ENCODE data around the gene FBL.
A peak's percentile ranks its signal among the peaks of the same experiment; 100 is the strongest.
"Not testable (repeated sequence)": the region's sequence is repeated elsewhere in the genome, so short reads cannot be mapped to it uniquely, and the experiment has no call there.

FBL gene

DNA sequence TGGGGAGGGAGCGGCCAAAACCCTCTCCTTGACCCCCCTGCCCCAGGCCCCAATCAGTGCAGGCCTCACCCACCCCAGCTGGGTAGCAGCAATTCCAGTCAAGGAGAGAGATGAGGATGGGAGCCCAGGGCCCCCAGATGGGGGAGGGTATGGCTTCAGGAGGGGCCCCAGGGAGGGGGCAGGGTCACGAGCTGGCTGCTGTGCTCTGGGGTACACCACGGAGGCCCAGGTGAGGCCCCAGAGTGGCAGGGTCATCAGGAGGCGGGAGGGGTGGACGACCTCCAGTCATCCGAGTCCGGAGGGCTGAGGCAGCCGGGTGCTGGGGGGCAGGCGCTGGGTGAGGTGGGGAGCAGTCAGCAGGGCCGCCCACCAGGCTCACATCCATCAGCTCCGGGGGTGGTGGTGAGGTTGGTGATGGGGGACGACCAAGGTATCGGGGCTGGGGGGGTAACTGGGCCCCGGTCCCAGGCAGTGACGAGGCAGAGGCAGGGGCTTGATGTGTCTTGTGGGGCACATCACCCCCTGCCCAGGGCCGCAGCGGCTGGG lies 20.6 kb downstream of the FBL start:
- no peak for DNase-seq (ENCODE audit: low read depth in 4 of 4, low spot score in 1 of 4)

DNA sequence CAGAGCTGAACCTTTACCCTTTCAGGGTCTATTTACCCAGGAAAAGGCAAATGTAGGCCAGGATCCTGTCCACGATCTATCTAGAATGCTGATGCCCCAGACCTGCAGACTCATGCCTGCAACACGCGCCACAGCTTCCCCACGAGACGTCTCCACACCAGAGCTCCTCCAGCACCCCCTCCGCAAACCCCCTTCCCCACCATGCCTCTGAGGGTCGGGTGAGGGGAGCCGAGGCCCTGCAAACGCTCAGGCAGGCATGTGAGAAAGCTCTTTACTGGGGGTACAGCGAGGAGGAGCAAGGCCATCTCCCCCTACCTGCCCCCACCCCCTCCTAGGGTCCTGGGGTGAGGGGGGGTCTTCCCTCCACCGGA lies 21.1 kb downstream of the FBL start:
- DNase-seq (ENCODE audit: low read depth in 4 of 4, low spot score in 1 of 4): no peak

DNA sequence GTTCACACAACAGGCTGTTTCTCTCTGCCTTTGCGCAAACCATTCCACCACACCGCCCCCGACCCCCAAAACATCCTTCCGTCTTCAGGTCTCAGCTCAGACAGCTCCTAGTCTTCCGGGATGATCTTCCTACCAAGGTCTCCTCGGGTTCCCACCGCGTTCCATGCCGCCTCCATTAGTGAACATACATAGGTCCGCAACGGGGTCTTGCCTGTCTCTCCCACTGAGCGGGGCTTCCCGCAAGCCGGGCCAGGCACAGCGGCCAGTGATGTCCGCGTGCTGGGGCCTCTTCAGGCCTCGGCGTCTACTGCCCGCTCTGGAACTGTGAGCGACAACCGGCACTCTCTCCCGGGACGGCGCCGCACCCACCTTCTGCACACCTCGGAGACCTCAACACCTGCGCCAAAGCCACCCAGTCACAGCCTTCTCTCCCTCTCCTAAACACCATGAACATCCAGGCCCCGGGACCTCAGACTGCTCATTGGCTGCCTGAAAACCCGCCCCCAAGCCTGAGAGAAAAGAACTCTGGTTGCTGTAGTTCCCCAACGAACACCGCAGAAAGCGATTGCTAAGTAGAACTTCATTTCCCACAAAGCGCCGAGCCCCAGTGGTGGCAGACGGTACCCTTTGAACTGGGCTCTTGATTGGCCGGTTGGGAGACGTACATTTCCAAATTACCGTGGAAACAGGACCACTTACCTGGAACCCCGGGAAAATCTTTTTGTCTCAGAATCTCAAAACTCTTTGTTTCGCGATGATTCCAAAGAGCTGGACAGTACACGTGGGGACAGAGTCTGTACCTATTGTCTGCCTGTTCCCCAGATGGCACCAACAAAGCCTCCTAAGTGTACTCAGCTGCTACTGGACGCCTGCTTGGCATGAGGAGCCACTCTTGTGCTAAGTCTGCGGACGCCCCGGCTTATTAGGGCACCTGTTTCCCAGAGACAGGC lies 21.8 kb downstream of the FBL start:
- peak; percentile 64 to 84 (median 74) for DNase-seq (ENCODE audit: low read depth in 4 of 4, low spot score in 1 of 4)

DNA sequence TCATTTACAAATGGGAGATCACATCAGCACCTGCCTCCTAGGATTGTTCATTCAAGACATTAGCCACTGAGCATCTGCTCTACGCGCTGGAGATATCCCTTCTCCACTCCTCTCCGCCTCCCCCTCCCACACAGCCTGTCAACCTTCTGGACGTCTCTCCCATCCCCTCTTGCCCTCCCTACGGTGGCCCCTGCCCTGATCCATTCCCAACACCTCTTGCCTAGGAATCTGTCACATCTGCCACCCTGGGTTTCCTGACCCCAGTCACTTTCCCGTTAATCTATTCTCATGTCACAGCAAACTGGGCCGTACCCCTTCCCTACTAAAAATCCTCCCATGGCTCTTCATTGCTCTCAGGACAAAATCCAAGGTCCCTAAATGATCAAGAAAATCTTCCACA lies 22.5 kb downstream of the FBL start:
- DNase-seq (ENCODE audit: low read depth in 4 of 4, low spot score in 1 of 4): no peak

DNA sequence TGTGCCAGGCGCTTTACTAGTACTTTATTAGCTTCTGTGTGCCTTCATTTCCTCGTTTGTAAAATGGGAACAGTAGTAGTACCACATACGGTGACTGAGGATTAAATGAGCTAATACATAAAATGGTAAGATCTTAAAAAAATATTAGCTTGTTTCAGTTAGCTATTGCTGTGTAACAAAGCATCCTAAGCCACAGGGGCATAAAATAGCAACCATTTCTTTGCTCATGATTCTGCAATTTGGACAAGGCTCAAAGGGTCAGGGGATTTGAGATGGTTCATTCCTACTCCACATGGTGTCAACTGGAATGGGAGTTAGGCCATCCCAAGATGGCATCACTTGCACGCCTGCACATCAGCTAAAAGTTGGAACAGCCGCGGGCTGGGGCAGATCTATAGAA lies 25.5 kb downstream of the FBL start:
- DNase-seq (ENCODE audit: low read depth in 4 of 4, low spot score in 1 of 4): no peak

DNA sequence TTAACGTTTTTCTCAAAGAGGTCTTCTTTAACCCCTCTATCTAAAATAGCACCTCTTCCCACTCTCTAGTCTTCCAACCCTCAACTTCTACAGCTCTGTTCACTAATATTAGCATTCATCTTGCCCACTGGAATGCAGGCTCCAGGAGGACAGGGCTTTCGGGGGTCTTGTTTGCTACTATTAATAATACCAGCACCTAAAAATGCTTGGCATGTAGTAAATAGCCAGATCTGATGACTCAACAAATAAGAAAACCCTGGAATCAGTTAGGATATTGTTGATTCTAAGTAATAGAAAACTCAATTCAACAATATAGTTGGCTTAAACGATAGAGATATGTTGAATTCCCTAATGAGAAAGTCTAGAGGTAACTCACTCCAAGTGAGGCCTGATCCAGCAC lies 26.4 kb downstream of the FBL start:
- DNase-seq (ENCODE audit: low read depth in 4 of 4, low spot score in 1 of 4): no peak

DNA sequence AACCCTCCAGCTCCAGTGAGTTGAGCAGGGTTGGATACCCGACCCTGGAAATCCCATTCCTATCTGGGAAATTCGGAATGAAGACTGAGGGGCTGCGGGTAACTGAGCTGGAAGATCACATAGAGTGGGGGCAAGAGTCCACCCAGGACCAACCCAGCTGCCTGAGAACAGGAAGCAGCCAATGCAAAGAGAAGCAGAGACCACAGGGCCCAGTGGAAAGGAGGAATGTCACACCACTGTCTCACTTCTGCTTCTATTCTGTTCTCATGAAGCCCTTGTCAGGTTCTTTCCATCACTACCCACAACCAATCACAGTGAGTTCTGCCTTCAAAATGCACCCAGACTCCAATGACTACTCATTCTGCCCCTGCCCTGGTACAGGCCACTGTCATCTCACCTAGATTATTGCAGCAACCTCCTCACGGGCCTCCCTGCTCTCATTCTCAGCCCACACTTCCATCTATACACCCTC lies 27.5 kb downstream of the FBL start:
- no peak for DNase-seq (ENCODE audit: low read depth in 4 of 4, low spot score in 1 of 4)

DNA sequence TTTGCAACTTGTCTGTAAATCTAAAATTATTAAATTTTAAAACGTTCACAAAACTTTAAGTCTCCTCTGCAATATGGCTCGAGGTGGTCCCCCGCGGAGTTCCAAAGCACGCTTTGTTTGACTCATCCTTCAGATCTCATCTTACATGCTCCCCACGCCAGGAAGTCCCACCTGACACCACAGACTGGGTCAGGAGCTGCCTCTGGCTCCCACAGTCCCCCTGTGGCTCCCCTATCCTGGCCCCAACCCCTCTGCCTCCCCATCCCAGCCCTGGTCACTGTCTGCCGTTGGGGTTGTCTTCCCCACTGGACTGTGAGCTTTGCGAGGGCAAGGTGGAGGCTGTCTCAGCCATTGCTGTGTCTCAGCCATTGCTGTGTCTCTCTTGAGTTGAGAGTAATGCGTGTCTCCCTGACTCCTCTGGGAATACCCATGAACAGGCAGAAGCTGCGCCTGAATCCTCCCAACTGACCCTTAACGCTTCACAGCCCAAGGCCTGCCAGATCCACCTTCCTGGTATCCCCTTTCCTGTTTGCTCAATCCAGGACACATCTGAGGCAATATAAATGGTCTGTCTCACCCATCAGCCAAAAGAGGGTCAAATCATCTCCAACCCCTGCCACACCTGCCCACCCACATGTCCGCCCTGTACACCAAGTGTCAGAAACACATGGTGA lies 28.2 kb downstream of the FBL start:
- DNase-seq (ENCODE audit: low read depth in 4 of 4, low spot score in 1 of 4): no peak

DNA sequence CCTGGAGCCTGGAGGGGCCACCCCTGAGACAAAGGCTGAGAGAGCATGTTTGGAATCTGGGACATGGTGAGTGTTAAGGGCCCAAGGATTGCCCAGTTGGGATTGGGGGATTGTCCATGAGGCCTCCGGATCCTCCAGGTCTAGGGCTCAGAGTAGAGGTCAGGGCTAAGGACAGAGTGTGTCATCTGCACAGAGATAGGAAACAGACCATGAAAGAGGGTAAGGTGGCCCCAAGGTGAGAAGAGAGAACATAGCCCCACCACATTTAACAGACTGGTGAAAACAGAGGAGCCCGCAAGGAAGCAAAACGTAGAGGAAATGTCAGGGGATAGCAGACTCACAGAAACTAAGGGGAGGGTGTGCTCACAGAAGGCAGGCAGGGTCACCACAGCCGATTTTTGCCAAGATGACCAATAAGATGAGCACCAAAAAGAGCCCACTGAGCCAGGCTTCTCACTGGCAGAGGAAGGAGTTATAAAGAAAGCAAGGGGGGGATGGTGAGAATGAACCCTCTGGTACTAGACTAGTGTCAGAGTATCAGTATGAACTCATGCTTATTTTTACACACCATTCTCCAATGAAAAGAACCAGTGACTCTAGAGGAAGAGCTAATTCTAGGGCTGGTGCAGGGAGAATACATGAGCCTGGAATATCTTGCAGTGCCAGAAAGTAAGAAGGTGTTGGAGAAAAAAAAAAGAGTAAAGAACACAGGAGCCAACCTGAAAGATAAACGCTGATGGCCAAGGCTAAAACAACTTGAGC lies 29.7 kb downstream of the FBL start:
- no peak for DNase-seq (ENCODE audit: low read depth in 4 of 4, low spot score in 1 of 4)

DNA sequence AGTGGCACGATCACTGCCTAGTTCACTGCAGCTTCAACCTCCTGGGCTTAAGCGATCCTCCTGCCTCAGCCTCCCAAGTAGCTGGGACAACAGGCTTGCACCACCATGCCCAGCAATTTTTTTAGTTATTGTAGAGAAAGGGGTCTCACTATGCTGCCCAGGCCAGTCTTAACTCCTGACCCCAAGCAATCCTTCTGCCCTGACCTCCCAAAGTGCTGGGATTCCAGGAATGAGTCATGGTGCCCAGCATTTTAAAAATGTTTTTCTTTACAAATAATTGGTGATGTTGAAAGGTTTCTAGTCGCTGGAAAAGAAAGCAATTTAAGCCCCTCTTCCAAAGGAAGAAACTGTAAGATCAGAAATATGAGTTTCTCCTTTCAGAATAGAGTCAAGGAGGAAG lies 31.6 kb downstream of the FBL start:
- DNase-seq (ENCODE audit: low read depth in 4 of 4, low spot score in 1 of 4): no peak

DNA sequence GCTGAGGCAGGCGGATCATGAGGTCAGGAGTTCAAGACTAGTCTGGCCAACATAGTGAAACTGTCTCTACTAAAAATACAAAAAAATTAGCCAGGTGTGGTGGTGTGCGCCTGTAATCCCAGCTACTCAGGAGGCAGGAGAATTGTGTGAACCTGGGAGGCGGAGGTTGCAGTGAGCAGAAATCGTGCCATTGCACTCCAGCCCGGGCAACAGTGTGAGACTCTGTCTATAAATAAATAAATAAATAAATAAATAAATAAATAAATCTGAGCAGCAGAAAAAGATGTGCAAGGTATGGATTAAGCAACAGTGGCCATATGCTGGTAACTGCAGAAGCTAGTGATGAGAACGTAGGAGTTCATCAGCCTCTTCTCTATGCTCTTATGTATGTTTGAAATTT lies 32.1 kb downstream of the FBL start:
- DNase-seq (ENCODE audit: low read depth in 4 of 4, low spot score in 1 of 4): not testable (repeated sequence)

DNA sequence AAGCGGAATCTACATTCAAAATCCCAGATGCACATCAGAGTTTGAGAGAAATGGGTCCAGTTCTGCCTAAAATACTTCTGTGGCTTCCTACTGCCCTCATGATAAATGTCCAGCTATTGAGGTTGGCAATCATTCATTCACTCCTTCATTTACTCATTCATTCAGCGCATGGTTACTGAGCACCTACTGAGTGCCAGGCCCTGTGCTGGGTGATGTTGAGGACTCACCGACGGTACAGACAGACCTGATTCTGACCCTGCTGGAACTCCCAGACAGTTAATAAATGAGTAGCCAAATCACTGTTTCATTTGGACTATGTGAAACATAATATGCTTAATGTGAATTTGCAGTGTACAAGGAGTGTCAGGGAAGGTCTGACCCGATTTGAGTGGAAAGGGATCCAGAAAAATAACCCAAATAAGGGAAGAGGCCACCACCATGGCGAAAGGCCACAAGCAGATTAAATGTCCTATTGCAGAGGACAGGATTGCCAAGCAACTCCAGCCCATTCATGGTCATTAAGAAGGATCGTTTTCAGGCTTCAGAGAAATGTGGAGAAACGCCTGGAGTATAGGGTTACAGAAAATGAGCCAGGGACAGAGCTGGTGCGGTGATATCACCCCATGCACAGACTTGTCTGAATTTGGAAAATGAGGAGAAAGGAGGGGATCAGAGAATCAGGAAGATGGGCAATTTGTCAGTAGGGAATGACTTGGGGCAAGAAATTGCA lies 32.8 kb downstream of the FBL start:
- no peak for DNase-seq (ENCODE audit: low read depth in 4 of 4, low spot score in 1 of 4)

DNA sequence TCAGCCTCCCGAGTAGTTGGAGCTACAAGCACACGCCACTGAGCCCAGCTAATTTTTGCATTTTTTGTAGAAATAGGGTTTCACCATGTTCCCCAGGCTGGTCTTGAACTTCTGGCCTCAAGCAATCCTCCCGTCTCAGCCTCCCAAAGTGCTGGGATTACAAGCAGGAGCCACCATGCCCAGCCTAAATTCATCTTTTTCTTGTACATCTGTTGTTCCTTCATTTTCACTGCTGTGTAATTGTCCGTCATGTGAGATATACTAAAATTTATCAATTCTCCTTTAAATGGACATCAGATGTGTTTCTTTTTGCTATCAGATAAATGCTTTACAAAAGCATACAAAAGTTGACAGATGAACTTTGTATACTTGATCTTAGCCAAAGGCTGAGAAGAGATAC lies 35.1 kb downstream of the FBL start:
- DNase-seq (ENCODE audit: low read depth in 4 of 4, low spot score in 1 of 4): no peak

DNA sequence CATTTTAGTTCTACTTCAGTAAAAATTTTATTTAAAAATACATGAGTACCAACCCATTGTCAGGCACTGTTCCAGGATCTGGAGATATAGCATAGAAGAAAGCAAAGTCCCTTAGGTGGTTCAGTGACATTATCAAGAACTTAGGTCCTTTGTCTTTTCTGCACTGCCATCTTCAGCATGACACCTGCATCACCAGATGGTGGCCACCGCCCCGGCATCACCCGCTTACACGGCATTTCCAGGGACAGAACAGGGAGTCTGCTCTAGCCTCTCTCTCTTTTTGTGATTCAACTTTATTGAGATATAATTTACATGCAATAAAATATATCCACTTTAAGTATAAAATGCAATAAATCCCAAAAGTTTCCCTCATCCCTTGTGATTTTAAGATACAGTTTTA lies 35.8 kb downstream of the FBL start:
- DNase-seq (ENCODE audit: low read depth in 4 of 4, low spot score in 1 of 4): no peak

DNA sequence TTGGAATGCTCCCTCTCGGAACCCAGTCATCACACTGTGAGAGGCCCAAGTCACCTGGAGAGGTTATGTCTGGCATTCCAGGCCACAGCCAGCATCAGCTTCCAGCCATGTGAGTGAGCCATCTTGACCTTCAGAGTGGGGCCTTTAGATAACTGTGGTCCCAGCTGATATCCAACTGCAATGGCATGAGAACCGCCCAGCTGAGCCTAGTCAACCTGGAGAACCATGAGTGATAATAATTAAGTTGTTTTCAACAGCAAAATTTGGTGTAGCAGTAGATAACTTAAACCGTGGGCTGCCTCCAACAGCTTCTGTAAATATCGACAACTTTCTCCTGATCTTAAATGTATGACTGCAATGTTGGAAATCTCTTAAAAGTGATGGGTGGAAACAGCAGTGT lies 36.8 kb downstream of the FBL start:
- no peak for DNase-seq (ENCODE audit: low read depth in 4 of 4, low spot score in 1 of 4)

DNA sequence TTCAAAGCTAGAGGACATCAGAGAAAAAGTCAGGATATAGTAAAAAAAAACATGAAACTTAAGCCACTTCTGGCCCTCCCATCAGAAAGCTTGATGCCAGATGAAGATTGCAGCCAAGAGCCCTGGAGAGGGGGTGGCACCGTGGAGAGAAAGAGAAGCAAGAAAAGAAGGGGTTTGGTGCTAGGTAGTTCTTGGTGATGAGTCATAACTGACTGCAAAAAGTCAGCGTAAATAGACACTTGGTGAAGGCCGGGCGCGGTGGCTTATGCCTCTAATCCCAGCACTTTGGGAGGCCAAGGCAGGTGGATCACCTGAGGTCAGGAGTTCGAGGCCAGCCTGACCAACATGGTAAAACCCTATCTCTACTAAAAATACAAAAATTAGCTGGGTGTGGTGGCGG lies 37.5 kb downstream of the FBL start:
- DNase-seq (ENCODE audit: low read depth in 4 of 4, low spot score in 1 of 4): not testable (repeated sequence)

DNA sequence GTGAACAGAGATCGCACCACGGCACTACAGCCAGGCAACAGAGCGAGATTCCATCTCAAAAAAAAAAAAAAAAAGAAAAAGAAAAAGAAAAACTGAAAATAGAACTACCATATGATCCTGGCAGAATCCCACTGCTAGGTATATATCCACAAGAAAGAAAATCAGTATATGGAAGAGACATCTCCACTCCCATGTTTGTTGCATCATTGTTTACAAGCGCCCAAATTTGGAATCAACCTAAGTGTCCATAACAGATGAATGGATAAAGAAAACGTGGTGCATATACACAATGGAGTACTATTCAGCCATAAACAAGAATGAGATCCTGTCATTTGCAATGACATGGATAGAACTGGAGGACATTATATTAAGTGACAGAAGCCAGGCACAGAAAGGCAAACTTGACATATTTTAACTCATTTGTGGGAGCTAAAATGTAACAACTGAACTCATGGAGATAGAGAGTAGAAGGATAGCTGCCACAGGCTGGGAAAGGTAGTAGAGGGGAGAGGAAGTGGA lies 38.3 kb downstream of the FBL start:
- no peak for DNase-seq (ENCODE audit: low read depth in 4 of 4, low spot score in 1 of 4)

DNA sequence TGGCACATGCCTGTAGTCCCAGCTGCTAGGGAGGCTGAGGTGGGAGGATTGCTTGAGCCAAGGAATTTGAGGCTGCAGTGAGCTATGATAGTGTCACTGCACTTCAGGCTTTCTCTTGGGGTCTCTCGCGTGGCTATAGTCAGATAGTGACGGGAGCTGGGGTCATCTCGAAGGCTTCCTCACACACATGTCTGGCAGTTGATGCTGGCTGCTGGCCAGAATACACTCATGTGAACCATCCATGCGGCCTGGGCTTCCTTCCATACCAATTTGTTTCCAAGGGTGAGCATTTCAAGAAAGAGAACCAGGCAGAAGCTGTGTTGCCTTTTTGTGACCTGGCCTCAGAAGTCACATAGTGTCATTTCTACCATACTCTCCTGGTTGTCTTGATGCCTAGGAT lies 41.1 kb downstream of the FBL start:
- no peak for DNase-seq (ENCODE audit: low read depth in 4 of 4, low spot score in 1 of 4)

DNA sequence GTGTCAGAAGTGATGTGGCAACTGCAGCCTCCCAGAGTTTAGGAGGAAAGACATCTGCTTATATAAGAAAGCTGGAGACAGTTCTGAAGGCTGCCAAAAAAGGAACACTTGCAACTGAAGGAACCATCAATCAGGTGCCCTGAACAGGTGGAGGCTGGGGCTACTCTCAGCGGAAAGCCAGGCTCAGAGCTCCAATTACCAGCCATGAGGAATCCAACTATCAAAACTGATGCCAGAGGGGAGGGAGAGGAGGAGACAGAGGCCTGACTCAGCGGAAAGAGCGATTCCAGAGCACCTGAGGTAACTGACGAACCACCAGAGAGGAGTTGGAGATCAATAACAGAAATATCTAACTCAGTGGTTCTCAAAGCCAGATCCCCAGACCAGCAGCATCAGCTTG lies 43.2 kb downstream of the FBL start:
- DNase-seq (ENCODE audit: low read depth in 4 of 4, low spot score in 1 of 4): no peak

DNA sequence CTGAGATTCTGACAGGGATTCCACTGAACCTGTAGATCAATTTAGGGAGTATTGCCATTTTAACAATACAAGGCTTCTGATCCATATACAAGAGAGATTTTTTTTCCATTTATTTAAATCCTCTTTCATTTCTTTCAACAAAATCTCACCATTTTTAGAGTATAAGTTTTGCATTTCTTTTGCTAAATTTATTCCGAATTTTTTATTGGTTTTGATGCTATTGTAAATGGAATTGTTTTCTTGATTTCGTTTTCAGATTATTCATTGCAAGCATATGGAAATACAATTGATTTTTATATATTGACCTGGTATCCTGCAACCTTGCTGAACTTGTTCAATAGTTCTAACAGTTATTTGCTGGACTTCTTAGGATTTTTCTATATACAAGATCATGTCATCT lies 49.1 kb downstream of the FBL start:
- DNase-seq (ENCODE audit: low read depth in 4 of 4, low spot score in 1 of 4): no peak
